GM12873 (cell line): ENCODE data around the gene SEMA3B.

ENCODE experiments used
- TF ChIP-seq, protein P1 (sequence below): IDR thresholded peaks from 2 replicates; pipeline ENCODE4 v1.5.1; 2012; ENCODE audit warnings: low read depth, mild to moderate bottlenecking, moderate library complexity, low read length, control low read depth; ENCODE audit not compliant: insufficient read depth; ENCODE audit errors: missing control alignments

SEMA3B gene

DNA sequence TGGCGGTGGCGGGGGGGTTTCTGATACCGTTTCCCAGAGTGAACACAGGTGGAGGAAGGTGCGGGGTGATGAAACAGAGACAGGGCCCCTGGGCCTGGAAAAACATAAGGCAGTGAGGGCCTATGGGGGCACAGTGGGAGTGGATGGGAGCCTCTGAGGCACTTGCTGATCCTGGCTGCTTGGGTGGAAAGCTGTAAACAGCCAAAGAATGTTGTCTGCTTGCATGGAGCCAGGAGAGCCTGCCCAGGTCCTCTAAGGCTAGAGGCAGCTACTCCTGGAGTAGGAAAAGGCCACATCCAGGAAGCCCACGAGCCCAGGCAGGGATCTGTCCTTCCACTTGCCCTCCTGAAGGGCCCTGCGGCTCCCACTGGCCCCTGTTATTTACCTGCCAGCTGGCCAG is 2.9 kb upstream of the SEMA3B start:
- TF ChIP-seq, protein P1, sequence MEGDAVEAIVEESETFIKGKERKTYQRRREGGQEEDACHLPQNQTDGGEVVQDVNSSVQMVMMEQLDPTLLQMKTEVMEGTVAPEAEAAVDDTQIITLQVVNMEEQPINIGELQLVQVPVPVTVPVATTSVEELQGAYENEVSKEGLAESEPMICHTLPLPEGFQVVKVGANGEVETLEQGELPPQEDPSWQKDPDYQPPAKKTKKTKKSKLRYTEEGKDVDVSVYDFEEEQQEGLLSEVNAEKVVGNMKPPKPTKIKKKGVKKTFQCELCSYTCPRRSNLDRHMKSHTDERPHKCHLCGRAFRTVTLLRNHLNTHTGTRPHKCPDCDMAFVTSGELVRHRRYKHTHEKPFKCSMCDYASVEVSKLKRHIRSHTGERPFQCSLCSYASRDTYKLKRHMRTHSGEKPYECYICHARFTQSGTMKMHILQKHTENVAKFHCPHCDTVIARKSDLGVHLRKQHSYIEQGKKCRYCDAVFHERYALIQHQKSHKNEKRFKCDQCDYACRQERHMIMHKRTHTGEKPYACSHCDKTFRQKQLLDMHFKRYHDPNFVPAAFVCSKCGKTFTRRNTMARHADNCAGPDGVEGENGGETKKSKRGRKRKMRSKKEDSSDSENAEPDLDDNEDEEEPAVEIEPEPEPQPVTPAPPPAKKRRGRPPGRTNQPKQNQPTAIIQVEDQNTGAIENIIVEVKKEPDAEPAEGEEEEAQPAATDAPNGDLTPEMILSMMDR, result no peak

DNA sequence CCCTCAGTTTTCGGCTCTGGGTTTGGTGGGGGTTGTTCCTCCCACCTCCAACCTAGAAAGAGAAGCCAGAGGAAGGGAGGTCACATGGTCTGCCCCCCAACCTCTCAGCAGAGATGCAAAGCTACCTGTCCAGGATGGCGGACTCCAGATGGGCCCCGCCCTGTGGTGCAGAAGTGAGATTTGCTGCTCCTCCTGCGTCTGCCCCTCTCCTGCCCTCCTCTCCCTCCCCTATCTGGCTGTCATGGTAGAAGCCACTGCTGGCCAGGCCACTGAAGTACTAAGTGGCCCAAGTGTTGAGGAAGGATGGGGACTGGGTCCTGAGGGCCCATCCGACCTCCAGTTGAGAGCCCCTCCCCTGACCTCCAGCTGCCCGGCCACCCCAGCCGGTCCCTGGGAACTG is 2.1 kb upstream of the SEMA3B start:
- TF ChIP-seq, protein P1, result no peak

- TF ChIP-seq, protein P1, result no peak
These were observed 1.6 kb upstream of the SEMA3B start for GRCh38 chr3:50267280-50267913.

DNA sequence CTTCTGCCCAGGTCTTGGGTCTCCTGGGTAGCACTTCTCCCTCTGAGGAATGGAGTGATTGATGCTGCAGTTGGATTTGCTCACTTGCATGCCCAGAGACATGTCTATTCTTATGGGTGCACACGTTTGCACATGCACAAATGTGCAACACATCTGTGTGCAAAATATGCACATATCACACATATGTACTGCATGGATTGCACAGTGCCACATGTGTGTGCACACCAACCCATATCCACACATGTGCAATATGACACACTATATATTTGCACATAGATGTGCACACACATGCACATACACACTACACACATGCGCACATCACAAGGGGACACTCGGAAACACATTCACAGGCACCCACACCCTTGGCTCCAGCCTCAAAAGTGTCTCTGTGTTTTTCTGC is 671 bp upstream of the SEMA3B start:
- TF ChIP-seq, protein P1, result no peak

- TF ChIP-seq, protein P1, result no peak
These were observed 513 bp downstream of the SEMA3B start for GRCh38 chr3:50269460-50269859.

GRCh38 chr3:50269977-50270413 is 1.0 kb downstream of the SEMA3B start:
- TF ChIP-seq, protein P1, result no peak

DNA sequence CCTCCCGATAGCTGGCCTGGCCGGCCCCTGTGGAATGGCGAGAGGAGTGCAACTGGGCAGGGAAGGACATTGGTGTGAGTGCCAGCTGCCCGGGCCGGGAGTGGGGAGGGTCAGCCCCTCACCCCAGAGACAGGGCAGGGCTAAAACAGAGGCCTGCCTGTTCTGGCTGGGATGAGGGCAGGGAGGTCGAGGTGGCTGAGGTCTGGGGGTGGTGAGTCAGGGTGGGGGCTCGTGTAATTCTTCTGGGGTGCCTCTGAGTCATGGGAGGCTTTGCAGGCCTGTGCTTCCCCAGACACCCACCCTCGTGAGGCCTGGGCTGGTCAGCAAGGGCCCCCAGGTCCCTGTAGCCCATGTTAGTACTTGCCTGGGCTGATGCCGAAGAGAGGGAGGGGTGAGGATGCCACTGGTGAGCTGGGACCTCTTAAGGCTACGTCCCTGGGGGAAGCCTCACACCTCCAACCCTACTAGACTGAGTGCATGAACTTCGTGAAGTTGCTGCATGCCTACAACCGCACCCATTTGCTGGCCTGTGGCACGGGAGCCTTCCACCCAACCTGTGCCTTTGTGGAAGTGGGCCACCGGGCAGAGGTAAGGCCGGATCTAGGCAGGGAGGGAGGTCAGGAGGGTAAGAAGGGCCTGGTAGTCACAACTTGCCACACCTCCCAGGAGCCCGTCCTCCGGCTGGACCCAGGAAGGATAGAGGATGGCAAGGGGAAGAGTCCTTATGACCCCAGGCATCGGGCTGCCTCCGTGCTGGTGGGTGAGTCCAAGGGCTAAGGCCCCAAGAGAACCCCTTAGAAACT is 1.7 kb downstream of the SEMA3B start:
- TF ChIP-seq, protein P1, result no peak
